NCI-H510A (cell line): ENCODE measurements around the gene MIEN1.
"Not testable (repeated sequence)": the region's sequence is repeated elsewhere in the genome, so short reads cannot be mapped to it uniquely, and the experiment has no call there.

Experiments
- DNase-seq: peaks from one replicate; lab custom pipeline; 2025; lab: John Stamatoyannopoulos, UW

Gene MIEN1

GRCh38 chr17:39699157-39699817 lies 31.0 kb downstream of the MIEN1 start:
- DNase-seq: not testable (repeated sequence)

DNA sequence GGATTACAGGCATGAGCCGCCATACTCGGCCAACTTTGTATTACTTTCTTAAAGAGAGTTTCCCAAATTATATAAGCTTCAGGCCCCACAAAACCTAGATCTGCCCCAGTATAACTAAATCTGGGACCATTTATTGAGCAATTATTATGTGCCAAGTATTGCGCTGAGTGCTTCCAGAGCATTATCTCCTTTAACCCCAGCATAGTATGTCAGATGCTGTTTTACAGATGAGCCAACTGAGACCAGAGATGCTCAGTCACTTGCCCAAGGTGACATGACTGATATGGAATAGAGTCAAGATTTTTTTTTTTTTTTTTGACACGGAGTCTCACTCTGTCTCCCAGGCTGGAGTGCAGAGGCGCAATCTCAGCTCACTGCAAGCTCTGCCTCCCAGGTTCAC lies 32.4 kb downstream of the MIEN1 start:
- DNase-seq: no peak

DNA sequence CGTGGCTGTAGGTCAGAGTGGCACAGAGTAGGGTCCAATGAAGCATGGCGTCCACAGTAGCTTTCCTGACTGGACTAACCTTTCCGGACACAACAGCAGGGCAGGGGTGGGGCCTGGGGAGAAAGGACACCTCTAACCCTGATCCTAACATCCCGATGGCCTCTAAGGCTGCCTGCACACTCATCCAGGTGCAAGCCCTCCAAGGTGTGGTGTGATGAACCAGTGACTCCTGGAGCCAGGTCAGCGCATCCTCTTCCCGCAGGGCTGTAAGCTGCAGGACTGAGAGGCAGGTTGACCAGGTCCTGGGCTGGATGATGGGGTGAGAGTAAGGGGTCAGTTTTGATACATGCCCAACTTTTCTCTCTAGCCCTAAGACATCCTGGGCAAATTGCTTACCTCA lies 33.6 kb downstream of the MIEN1 start:
- DNase-seq: no peak

DNA sequence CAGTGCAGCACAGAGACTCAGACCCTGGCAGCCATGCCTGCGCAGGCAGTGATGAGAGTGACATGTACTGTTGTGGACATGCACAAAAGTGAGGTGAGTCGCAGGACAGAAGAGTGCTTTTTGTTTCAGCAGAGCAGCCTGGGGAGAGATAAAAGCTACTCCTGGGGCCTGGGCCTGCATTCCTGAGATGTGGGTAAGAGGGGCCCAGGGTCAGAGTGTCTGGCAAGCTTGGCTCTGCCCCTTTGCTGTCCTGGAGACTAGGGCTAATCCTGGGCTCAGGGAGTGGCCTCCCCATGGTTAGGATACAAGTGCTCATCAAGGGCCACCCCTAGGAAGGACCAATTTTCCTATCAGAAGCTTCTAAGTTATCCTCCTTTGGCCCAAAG lies 35.2 kb downstream of the MIEN1 start:
- no peak for DNase-seq

DNA sequence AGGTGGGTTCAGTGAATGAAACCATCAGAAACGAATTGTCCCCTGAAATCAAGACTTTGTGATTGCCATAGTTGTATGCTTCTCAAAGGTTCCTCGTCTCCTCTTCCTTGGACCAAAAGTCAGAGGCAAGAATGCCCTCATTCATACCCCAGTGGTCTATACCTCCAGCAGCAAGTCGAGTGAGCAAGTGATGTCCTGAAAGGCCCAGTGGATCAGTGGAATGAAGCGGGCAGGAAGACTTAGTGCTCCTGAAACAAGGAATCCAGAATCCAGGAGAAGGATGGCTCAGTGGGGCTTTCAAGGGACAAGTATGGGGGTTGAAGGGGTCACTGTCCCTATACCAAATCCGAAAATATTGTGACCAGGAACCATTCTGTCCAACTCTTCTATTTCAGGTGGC lies 35.7 kb downstream of the MIEN1 start:
- no peak for DNase-seq

GRCh38 chr17:39688945-39689344 lies 41.4 kb downstream of the MIEN1 start:
- DNase-seq: no peak

GRCh38 chr17:39688475-39688835 lies 41.9 kb downstream of the MIEN1 start:
- DNase-seq: no peak

DNA sequence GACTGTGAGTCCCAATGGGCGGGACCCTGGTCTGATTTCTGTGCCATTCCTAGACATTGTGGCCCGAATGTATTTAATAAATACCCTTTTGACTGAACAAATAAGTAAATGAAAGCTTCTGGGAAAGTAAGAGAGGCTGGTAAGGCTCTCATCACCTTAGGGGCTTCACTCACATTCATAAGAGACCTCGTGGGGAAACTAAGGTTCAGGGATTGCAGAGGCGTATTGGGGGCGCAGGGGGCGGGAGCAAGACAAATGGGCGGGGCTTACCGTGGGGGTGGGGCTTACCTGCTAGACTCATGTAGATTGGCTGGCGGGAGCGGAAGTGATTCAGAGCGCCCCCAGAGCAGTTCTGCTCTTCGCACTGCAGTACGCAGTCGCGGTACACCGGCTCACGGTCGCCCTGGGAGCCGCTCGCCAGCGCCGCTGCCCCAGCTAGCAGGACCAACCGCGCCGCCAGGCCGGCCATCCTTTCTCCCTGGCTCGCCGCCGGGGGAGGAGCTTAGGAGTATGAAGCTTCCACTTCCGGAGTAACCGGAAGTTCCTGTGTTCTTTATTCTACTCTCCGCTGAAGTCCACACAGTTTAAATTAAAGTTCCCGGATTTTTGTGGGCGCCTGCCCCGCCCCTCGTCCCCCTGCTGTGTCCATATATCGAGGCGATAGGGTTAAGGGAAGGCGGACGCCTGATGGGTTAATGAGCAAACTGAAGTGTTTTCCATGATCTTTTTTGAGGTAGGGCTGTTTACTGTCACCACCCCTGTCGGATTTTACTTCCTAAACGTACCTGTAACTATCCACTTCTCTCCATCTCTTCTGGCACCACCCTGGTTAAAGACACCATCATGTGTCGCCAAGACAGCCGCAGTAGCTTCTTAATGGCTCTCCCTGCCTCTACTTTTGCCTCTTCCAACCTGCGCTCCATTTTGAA lies 42.5 kb downstream of the MIEN1 start, which contains the start of gene PGAP3:
Gene PGAP3, minus strand, starts transcription at position 512 of the 929 bp plus-strand sequence. Its CDS starts 43 bp downstream, at position 469.
- DNase-seq: peak; percentile 73

GRCh38 chr17:39687101-39687545 lies 43.2 kb downstream of the MIEN1 start:
- DNase-seq: no peak

- DNase-seq: no peak
Measured at GRCh38 chr17:39684369-39685192, 45.8 kb downstream of the MIEN1 start.

GRCh38 chr17:39683295-39683939 lies 46.9 kb downstream of the MIEN1 start:
- DNase-seq: no peak

DNA sequence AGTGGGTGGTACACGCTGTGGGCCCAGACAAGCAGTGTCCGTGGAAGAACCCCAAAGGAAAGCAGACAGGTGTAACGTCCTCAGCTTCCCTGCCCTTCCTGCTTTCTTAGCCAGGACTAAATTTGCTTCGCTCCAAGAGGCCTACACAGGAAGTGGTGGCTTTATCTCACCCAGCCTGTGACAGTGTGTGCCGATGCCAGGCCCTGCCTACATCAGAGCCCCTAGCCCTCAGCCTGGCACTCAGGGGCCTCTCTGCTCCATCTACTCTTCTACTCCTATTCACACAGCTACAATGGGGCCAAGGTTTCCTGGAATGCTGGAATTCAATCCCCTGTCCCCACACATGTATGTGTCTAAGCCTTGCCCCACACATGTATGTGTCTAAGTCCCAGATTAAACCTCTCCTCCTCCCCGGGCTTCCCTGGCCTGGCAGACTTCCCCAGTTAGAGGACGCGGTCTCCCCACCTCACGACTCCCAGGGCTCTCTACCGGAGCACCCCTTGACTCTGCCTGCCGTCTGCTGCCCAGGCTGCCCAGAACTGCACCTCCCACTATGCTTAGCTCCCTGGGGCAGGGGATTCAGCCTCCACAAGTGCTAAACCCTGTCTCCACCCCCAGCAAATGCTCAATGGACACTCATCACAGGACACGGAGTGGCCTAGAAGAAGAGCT lies 50.7 kb downstream of the MIEN1 start:
- DNase-seq: no peak
